ENCODE results near the gene CFTR. TPM values are rescaled to one million over a fixed set of nuclear protein-coding genes. Genes with fewer than 3 reads are reported as not detected.

Gene CFTR
- total RNA-seq, 3 donors from 2014 or later (not counting 1 experiment from before 2014, with no cell fraction given) = not detected

DNA sequence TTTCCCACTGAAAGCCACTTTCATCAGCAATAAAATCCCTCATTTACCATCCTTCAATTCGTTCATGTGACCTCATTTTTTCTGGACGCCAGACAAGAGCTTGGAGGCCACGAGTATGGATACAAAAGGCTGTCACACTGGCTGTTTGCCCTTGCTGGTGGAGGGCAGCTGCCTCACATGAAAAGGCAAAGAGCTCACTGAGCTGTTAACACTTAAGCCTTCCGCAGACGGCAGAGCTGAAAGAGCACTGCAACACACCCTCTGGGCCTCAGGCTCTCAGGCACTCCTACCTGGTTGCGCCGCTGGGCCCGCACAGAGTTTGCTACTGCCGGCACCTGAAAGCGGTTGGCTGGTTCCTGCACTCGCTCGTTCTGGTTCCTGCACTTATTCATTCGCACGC lies 193.5 kb downstream of the CFTR start:
- Mint-ChIP-seq H3K9me3 (peaks cover 0 to 2% of the 10 kb centered on the region in 2 donors), H3K4me3 (no peak overlapping the region), H3K27ac (no peak overlapping the region), H3K36me3 (no peaks in the 10 kb centered on the region), H3K4me1 (no peaks in the 10 kb centered on the region), H3K27me3 (ENCODE audit: low read depth in 2 of 2) (no peaks in the 10 kb centered on the region)
- Histone ChIP-seq H3K4me1 (ENCODE audit: control insufficient read depth, insufficient read depth, low read length) (no peaks in the 10 kb centered on the region), H3K36me3 (ENCODE audit: control insufficient read depth, insufficient read depth, low read length) (no peaks in the 10 kb centered on the region), H3K9me3 (ENCODE audit: control insufficient read depth, insufficient read depth, low read length) (no peaks in the 10 kb centered on the region), H3K27ac (ENCODE audit: low read length) (no peak overlapping the region), H3K4me3 (ENCODE audit: low read length) (no peak overlapping the region), H3K27me3 (ENCODE audit: control insufficient read depth, insufficient read depth, low read length) (no peaks in the 10 kb centered on the region)
- DNase-seq = no peak
- ATAC-seq = no peak
- 88% methylated on average over 14 of the region's 14 CpGs for WGBS (ENCODE audit: insufficient coverage)
- TF ChIP-seq, protein P1, sequence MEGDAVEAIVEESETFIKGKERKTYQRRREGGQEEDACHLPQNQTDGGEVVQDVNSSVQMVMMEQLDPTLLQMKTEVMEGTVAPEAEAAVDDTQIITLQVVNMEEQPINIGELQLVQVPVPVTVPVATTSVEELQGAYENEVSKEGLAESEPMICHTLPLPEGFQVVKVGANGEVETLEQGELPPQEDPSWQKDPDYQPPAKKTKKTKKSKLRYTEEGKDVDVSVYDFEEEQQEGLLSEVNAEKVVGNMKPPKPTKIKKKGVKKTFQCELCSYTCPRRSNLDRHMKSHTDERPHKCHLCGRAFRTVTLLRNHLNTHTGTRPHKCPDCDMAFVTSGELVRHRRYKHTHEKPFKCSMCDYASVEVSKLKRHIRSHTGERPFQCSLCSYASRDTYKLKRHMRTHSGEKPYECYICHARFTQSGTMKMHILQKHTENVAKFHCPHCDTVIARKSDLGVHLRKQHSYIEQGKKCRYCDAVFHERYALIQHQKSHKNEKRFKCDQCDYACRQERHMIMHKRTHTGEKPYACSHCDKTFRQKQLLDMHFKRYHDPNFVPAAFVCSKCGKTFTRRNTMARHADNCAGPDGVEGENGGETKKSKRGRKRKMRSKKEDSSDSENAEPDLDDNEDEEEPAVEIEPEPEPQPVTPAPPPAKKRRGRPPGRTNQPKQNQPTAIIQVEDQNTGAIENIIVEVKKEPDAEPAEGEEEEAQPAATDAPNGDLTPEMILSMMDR (IDR thresholded peaks at IDR 0.05) = no peak
- intact Hi-C loops (cut with micrococcal nuclease) = no loop called here

DNA sequence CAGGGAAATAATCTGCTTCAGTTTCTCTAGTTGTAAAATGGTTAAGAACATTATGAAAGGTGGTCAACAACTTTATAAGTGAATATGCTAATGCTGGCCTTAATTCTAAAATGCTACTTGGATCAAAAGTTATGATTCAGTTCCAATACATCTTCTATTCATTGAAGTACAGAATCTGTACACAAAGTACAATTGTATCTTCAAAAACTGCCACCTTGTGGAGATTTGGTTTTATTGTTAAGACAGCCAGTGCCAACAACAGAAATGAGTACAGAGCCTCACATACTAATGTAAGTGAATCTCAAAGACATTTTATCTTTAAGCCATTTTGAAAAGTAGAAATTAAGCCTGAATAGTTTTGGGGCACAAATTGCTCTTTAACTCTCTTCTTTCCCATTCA lies 194.0 kb downstream of the CFTR start:
- no peak overlapping the region for H3K4me3 Mint-ChIP-seq
- H3K27me3 ChIP-seq (ENCODE audit: control insufficient read depth, insufficient read depth, low read length) = no peaks in the 10 kb centered on the region
- H3K36me3 Mint-ChIP-seq = no peaks in the 10 kb centered on the region
- no peak overlapping the region for H3K27ac ChIP-seq (ENCODE audit: low read length)
- H3K4me3 ChIP-seq (ENCODE audit: low read length) = no peak overlapping the region
- H3K9me3 ChIP-seq (ENCODE audit: control insufficient read depth, insufficient read depth, low read length) = no peaks in the 10 kb centered on the region
- H3K4me1 ChIP-seq (ENCODE audit: control insufficient read depth, insufficient read depth, low read length) = no peaks in the 10 kb centered on the region
- no peaks in the 10 kb centered on the region for H3K4me1 Mint-ChIP-seq
- no peak for DNase-seq
- intact Hi-C loops (cut with micrococcal nuclease) = no loop called here
- no peak for ATAC-seq
- no peaks in the 10 kb centered on the region for H3K27me3 Mint-ChIP-seq (ENCODE audit: low read depth in 2 of 2)
- H3K9me3 Mint-ChIP-seq = peaks cover 0 to 2% of the 10 kb centered on the region in 2 donors
- no peak overlapping the region for H3K27ac Mint-ChIP-seq
- TF ChIP-seq, protein P1 (IDR thresholded peaks at IDR 0.05) = no peak
- H3K36me3 ChIP-seq (ENCODE audit: control insufficient read depth, insufficient read depth, low read length) = no peaks in the 10 kb centered on the region

DNA sequence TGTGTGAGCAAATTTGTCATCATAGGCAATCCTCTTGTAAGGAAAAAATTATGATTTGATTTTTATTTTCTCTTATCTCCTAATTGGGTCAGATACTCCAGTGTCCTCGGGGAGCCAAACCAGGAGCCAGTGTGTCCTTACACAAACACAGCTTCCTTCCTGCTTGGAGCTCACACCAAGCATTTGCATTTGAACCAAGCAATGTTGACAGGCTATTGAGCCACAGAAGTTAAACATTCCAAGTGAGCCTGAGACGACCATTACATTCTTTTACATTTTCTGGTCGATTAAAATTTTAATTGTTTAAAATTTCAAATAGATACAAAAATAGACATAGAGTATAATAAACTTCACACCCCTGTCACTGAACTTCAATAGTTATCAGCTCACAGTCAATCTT lies 194.8 kb downstream of the CFTR start:
- H3K4me1 ChIP-seq (ENCODE audit: control insufficient read depth, insufficient read depth, low read length) = no peaks in the 10 kb centered on the region
- H3K27ac ChIP-seq (ENCODE audit: low read length) = no peak overlapping the region
- 7% methylated on average over 1 of the region's 3 CpGs for WGBS (ENCODE audit: insufficient coverage)
- Mint-ChIP-seq H3K4me1 (no peaks in the 10 kb centered on the region), H3K9me3 (peaks cover 0 to 2% of the 10 kb centered on the region in 2 donors), H3K27ac (no peak overlapping the region), H3K4me3 (no peak overlapping the region), H3K36me3 (no peaks in the 10 kb centered on the region), H3K27me3 (ENCODE audit: low read depth in 2 of 2) (no peaks in the 10 kb centered on the region)
- intact Hi-C loops (cut with micrococcal nuclease) = no loop called here
- DNase-seq (no peak), ATAC-seq (no peak)
- no peaks in the 10 kb centered on the region for H3K36me3 ChIP-seq (ENCODE audit: control insufficient read depth, insufficient read depth, low read length)
- H3K4me3 ChIP-seq (ENCODE audit: low read length) = no peak overlapping the region
- TF ChIP-seq, protein P1 (IDR thresholded peaks at IDR 0.05) = no peak
- H3K9me3 ChIP-seq (ENCODE audit: control insufficient read depth, insufficient read depth, low read length) = no peaks in the 10 kb centered on the region
- no peaks in the 10 kb centered on the region for H3K27me3 ChIP-seq (ENCODE audit: control insufficient read depth, insufficient read depth, low read length)

All from natural killer cell (primary cell).